Right cardiac atrium (tissue), 5 donors: ENCODE data around the gene GTF2F2. TPM values are rescaled to one million over a fixed set of nuclear protein-coding genes. Genes with fewer than 3 reads are reported as not detected.

Experiments used
- ATAC-seq, 2 donors: fragments of 200-7000 bp; cut with Tn5 transposase; one replicate each; pipeline versions ENCODE4 v1.8.0 to v1.9.1; 2020; ENCODE audit warnings: moderate library complexity in 2 of 2, mild to moderate bottlenecking in 1 of 2
- DNase-seq, 3 donors: peaks; one replicate each; pipeline ENCODE4 v3.0.0-alpha.2; 2020
- H3K27ac ChIP-seq: one replicate; pipeline ENCODE4 v1.5.1; 2013; ENCODE audit warnings: mild to moderate bottlenecking, low read length, control low read depth, moderate library complexity
- H3K27me3 ChIP-seq: one replicate; pipeline ENCODE4 v1.6.1; 2013; ENCODE audit not compliant: control insufficient read depth, insufficient read depth
- H3K4me1 ChIP-seq: one replicate; pipeline ENCODE4 v1.6.1; 2013; ENCODE audit warnings: low read length; ENCODE audit not compliant: control insufficient read depth, insufficient read depth
- H3K4me3 ChIP-seq: one replicate; pipeline ENCODE4 v1.5.1; 2013; ENCODE audit warnings: low read length, control low read depth
- H3K9me3 ChIP-seq: one replicate; pipeline ENCODE4 v1.6.1; 2013; ENCODE audit warnings: low read length; ENCODE audit not compliant: control insufficient read depth
- WGBS: extraction: QIAGEN DNeasy Blood & Tissue Kit; methylation state at CpG from one replicate; pipeline ENCODE4 v1.1.7; 2013; 5-methylcytosine and 5-hydroxymethylcytosine counted together
- intact Hi-C, 4 donors: fragments of 100-400 bp; cut with DNase I; formaldehyde crosslinking; loops; one replicate each; pipeline versions ENCODE4 v1.11.0 to v1.14.0; 2022 to 2023
- polyA plus RNA-seq: library from polyadenylated mRNA; stranded (reverse); fragments of 200-250 nt; gene quantifications from one replicate; pipeline ENCODE4 v1.2.3, GENCODE V29; 2013
- total RNA-seq, 4 donors: library from RNA; stranded (reverse); fragmentation: NEBNext Ultra II Directional; extraction: Animal tissue kit (Norgen Biotek cat#: 25700); gene quantifications; one replicate each; pipeline ENCODE4 v1.2.1, GENCODE V29; 2021
- donor health status: healthy with polysubstance abuse.
- donor health status: DM: no; HTN: yes; CAD: no.
- donor health status: DM: no; HTN: no; CAD: no.
- donor health status: DM: no; HTN: yes; CAD: no; lungs with severe emphysema.
- donor health status: DM: yes; HTN: yes; CAD: no.

Gene GTF2F2
- total and polyA plus RNA-seq, 5 donors = 13.6 to 19.8 (median 17.1) TPM

GRCh38 chr13:45219123-45219891 is 99.0 kb downstream of the GTF2F2 start:
- ATAC-seq = no peak

GRCh38 chr13:45219938-45220375 is 99.6 kb downstream of the GTF2F2 start:
- no peak overlapping the region for H3K27ac ChIP-seq
- WGBS = 78% methylated on average over 4 of the region's 4 CpGs
- ATAC-seq = no peak

More at GRCh38 chr13:45219123-45219891, 99.0 kb downstream of the GTF2F2 start:
- 78% methylated on average over 5 of the region's 5 CpGs for WGBS
- Histone ChIP-seq H3K4me3 (no peak overlapping the region), H3K4me1 (no peaks in the 10 kb centered on the region), H3K9me3 (no peaks in the 10 kb centered on the region), H3K27me3 (no peaks in the 10 kb centered on the region), H3K27ac (no peak overlapping the region)
- intact Hi-C loops = no loop called here
- DNase-seq = no peak

GRCh38 chr13:45220403-45220802 is 100.1 kb downstream of the GTF2F2 start:
- ATAC-seq (no peak), DNase-seq (no peak)
- WGBS = 94% methylated on average over 4 of the region's 4 CpGs
- no peak overlapping the region for H3K4me3 ChIP-seq
- no peaks in the 10 kb centered on the region for H3K9me3 ChIP-seq
- intact Hi-C loops = no loop called here
- no peak overlapping the region for H3K27ac ChIP-seq
- H3K4me1 ChIP-seq = no peaks in the 10 kb centered on the region
- no peaks in the 10 kb centered on the region for H3K27me3 ChIP-seq

More at GRCh38 chr13:45219938-45220375, 99.6 kb downstream of the GTF2F2 start:
- intact Hi-C loops = no loop called here
- Histone ChIP-seq H3K4me3 (no peak overlapping the region), H3K27me3 (no peaks in the 10 kb centered on the region), H3K9me3 (no peaks in the 10 kb centered on the region), H3K4me1 (no peaks in the 10 kb centered on the region)
- DNase-seq = no peak

- WGBS = 90% methylated on average over 3 of the region's 3 CpGs
- no peaks in the 10 kb centered on the region for H3K27me3 ChIP-seq
- ATAC-seq = no peak
Observed at GRCh38 chr13:45222516-45222915, 102.2 kb downstream of the GTF2F2 start.

GRCh38 chr13:45222919-45223318 is 102.6 kb downstream of the GTF2F2 start:
- intact Hi-C loops = no loop called here
- H3K9me3 ChIP-seq = no peaks in the 10 kb centered on the region
- H3K27ac ChIP-seq = no peak overlapping the region
- H3K4me3 ChIP-seq = no peak overlapping the region
- ATAC-seq (no peak), DNase-seq (no peak)
- H3K4me1 ChIP-seq = no peaks in the 10 kb centered on the region
- H3K27me3 ChIP-seq = no peaks in the 10 kb centered on the region
- 97% methylated on average over 1 of the region's 1 CpG for WGBS

More at GRCh38 chr13:45222516-45222915, 102.2 kb downstream of the GTF2F2 start:
- Histone ChIP-seq H3K4me3 (no peak overlapping the region), H3K9me3 (no peaks in the 10 kb centered on the region), H3K27ac (no peak overlapping the region), H3K4me1 (no peaks in the 10 kb centered on the region)
- intact Hi-C loops = no loop called here
- no peak for DNase-seq

- DNase-seq = no peak
- intact Hi-C loops = no loop called here
- ATAC-seq = no peak
- H3K27me3 ChIP-seq = no peaks in the 10 kb centered on the region
- H3K4me1 ChIP-seq = no peaks in the 10 kb centered on the region
- H3K27ac ChIP-seq = no peak overlapping the region
- H3K9me3 ChIP-seq = no peaks in the 10 kb centered on the region
- no peak overlapping the region for H3K4me3 ChIP-seq
Observed at GRCh38 chr13:45224176-45224575, 103.9 kb downstream of the GTF2F2 start.

- DNase-seq (no peak), ATAC-seq (no peak)
- no peaks in the 10 kb centered on the region for H3K9me3 ChIP-seq
- 92% methylated on average over 4 of the region's 4 CpGs for WGBS
- intact Hi-C loops = no loop called here
- no peak overlapping the region for H3K4me3 ChIP-seq
- no peaks in the 10 kb centered on the region for H3K4me1 ChIP-seq
- no peaks in the 10 kb centered on the region for H3K27me3 ChIP-seq
- H3K27ac ChIP-seq = no peak overlapping the region
Observed at GRCh38 chr13:45225370-45225769, 105.1 kb downstream of the GTF2F2 start.

GRCh38 chr13:45226024-45226423 is 105.7 kb downstream of the GTF2F2 start:
- Histone ChIP-seq H3K27me3 (no peaks in the 10 kb centered on the region), H3K4me3 (no peak overlapping the region), H3K9me3 (no peaks in the 10 kb centered on the region), H3K4me1 (no peaks in the 10 kb centered on the region), H3K27ac (no peak overlapping the region)
- WGBS = 86% methylated on average over 3 of the region's 3 CpGs
- DNase-seq (no peak), ATAC-seq (no peak)
- intact Hi-C loops = no loop called here

GRCh38 chr13:45228002-45228401 is 107.7 kb downstream of the GTF2F2 start:
- intact Hi-C loops = no loop called here
- no peak overlapping the region for H3K4me3 ChIP-seq
- no peaks in the 10 kb centered on the region for H3K9me3 ChIP-seq
- H3K4me1 ChIP-seq = no peaks in the 10 kb centered on the region
- no peaks in the 10 kb centered on the region for H3K27me3 ChIP-seq
- no peak for ATAC-seq
- WGBS = 88% methylated on average over 5 of the region's 5 CpGs
- no peak overlapping the region for H3K27ac ChIP-seq
- DNase-seq = no peak

GRCh38 chr13:45229172-45229571 is 108.9 kb downstream of the GTF2F2 start:
- WGBS = 92% methylated on average over 4 of the region's 4 CpGs
- ATAC-seq = no peak
- Histone ChIP-seq H3K9me3 (no peaks in the 10 kb centered on the region), H3K4me1 (no peaks in the 10 kb centered on the region), H3K27ac (no peak overlapping the region), H3K27me3 (no peaks in the 10 kb centered on the region), H3K4me3 (no peak overlapping the region)
- no peak for DNase-seq
- intact Hi-C loops = no loop called here

- Histone ChIP-seq H3K27ac (no peak overlapping the region), H3K27me3 (no peaks in the 10 kb centered on the region), H3K4me1 (no peaks in the 10 kb centered on the region), H3K4me3 (no peak overlapping the region), H3K9me3 (no peaks in the 10 kb centered on the region)
- DNase-seq (no peak), ATAC-seq (no peak)
- intact Hi-C loops = no loop called here
- 80% methylated on average over 4 of the region's 4 CpGs for WGBS
Observed at GRCh38 chr13:45231305-45231704, 111.0 kb downstream of the GTF2F2 start.

GRCh38 chr13:45231722-45232121 is 111.4 kb downstream of the GTF2F2 start:
- no peak overlapping the region for H3K27ac ChIP-seq
- WGBS = 11% methylated on average over 1 of the region's 1 CpG
- no peaks in the 10 kb centered on the region for H3K27me3 ChIP-seq
- ATAC-seq (no peak), DNase-seq (no peak)
- H3K9me3 ChIP-seq = no peaks in the 10 kb centered on the region
- intact Hi-C loops = no loop called here
- H3K4me1 ChIP-seq = no peaks in the 10 kb centered on the region
- H3K4me3 ChIP-seq = no peak overlapping the region
